HUES64 (cell line): Measurements from ENCODE around the gene MAP3K9.

Source experiments
- H3K27ac ChIP-seq: 2 replicates; pipeline ENCODE4 v1.7.0; 2013; ENCODE audit warnings: low read depth, low read length, inconsistent platforms
- H3K27me3 ChIP-seq: 2 replicates; pipeline ENCODE4 v1.6.1; 2013; ENCODE audit warnings: mild to moderate bottlenecking, low read length; ENCODE audit not compliant: insufficient read depth
- H3K36me3 ChIP-seq: 2 replicates; pipeline ENCODE4 v1.6.1; 2013; ENCODE audit warnings: mild to moderate bottlenecking, low read length; ENCODE audit not compliant: insufficient read depth
- H3K4me1 ChIP-seq: 2 replicates; pipeline ENCODE4 v1.6.1; 2013; ENCODE audit warnings: mild to moderate bottlenecking, low read length, moderate library complexity; ENCODE audit not compliant: insufficient read depth
- H3K4me3 ChIP-seq: 2 replicates; pipeline ENCODE4 v1.5.1; 2013; ENCODE audit warnings: mild to moderate bottlenecking, low read length, moderate library complexity
- H3K9ac ChIP-seq: 2 replicates; pipeline ENCODE4 v1.6.1; 2013; ENCODE audit warnings: mild to moderate bottlenecking, low read depth, low read length
- H3K9me3 ChIP-seq: 2 replicates; pipeline ENCODE4 v1.6.1; 2013; ENCODE audit warnings: low read depth, low read length; ENCODE audit not compliant: insufficient read depth
- WGBS: fragments of 150-250, 120-280 bp; methylation state at CpG from one replicate; pipeline ENCODE4 v1.1.7; 2013; ENCODE audit warnings: missing lambda C conversion rate; 5-methylcytosine and 5-hydroxymethylcytosine counted together

The MAP3K9 gene

GRCh38 chr14:70696026-70696425 lies 113.3 kb downstream of the MAP3K9 start:
- Histone ChIP-seq H3K27me3 (no peaks in the 10 kb centered on the region), H3K27ac (no peak overlapping the region)
- 84% methylated on average over 2 of the region's 2 CpGs for WGBS

GRCh38 chr14:70692210-70692609 lies 117.1 kb downstream of the MAP3K9 start:
- H3K4me3 ChIP-seq, result no peak overlapping the region
- no peaks in the 10 kb centered on the region for H3K27me3 ChIP-seq
- H3K9ac ChIP-seq, result no peak overlapping the region
- H3K9me3 ChIP-seq, result no peaks in the 10 kb centered on the region
- 83% methylated on average over 10 of the region's 10 CpGs for WGBS
- peaks cover 7% of the 10 kb centered on the region for H3K4me1 ChIP-seq
- no peak overlapping the region for H3K27ac ChIP-seq
- no peaks in the 10 kb centered on the region for H3K36me3 ChIP-seq

More at GRCh38 chr14:70696026-70696425, 113.3 kb downstream of the MAP3K9 start:
- no peaks in the 10 kb centered on the region for H3K36me3 ChIP-seq
- no peaks in the 10 kb centered on the region for H3K4me1 ChIP-seq
- no peaks in the 10 kb centered on the region for H3K9me3 ChIP-seq
- no peak overlapping the region for H3K9ac ChIP-seq
- no peak overlapping the region for H3K4me3 ChIP-seq

GRCh38 chr14:70685474-70686197 lies 123.7 kb downstream of the MAP3K9 start:
- H3K4me1 ChIP-seq, result peaks cover 29% of the 10 kb centered on the region
- H3K4me3 ChIP-seq, result no peak overlapping the region
- 82% methylated on average over 7 of the region's 7 CpGs for WGBS
- H3K9ac ChIP-seq, result no peak overlapping the region
- H3K9me3 ChIP-seq, result no peaks in the 10 kb centered on the region
- H3K36me3 ChIP-seq, result no peaks in the 10 kb centered on the region
- H3K27ac ChIP-seq, result no peak overlapping the region
- H3K27me3 ChIP-seq, result no peaks in the 10 kb centered on the region

GRCh38 chr14:70683983-70684382 lies 125.3 kb downstream of the MAP3K9 start:
- Histone ChIP-seq H3K4me3 (no peak overlapping the region), H3K27ac (no peak overlapping the region), H3K9ac (no peak overlapping the region), H3K27me3 (no peaks in the 10 kb centered on the region), H3K4me1 (peaks cover 27% of the 10 kb centered on the region), H3K9me3 (no peaks in the 10 kb centered on the region), H3K36me3 (no peaks in the 10 kb centered on the region)
- 88% methylated on average over 6 of the region's 6 CpGs for WGBS

- Histone ChIP-seq H3K9me3 (no peaks in the 10 kb centered on the region), H3K36me3 (no peaks in the 10 kb centered on the region), H3K27ac (no peak overlapping the region), H3K4me3 (no peak overlapping the region), H3K4me1 (peaks cover 7% of the 10 kb centered on the region), H3K27me3 (no peaks in the 10 kb centered on the region), H3K9ac (no peak overlapping the region)
- WGBS, result 92% methylated on average over 1 of the region's 2 CpGs
Measured at GRCh38 chr14:70680748-70681147, 128.6 kb downstream of the MAP3K9 start.

- Histone ChIP-seq H3K9me3 (no peaks in the 10 kb centered on the region), H3K4me1 (no peaks in the 10 kb centered on the region), H3K27me3 (no peaks in the 10 kb centered on the region), H3K4me3 (no peak overlapping the region), H3K27ac (no peak overlapping the region), H3K9ac (no peak overlapping the region), H3K36me3 (peaks cover 6% of the 10 kb centered on the region; the same call in 1 of the 2 replicates)
- WGBS, result 93% methylated on average over 6 of the region's 6 CpGs
Measured at GRCh38 chr14:70677341-70677740, 132.0 kb downstream of the MAP3K9 start.
